Mucosa of descending colon (tissue), 3 donors: Measurements from ENCODE around the gene GSX1. TPM values are rescaled to one million over a fixed set of nuclear protein-coding genes. Genes with fewer than 3 reads are reported as not detected.

Experiments used
- ATAC-seq: fragments of 200-7000 bp; cut with Tn5 transposase; one replicate; pipeline ENCODE4 v1.9.1; 2020; ENCODE audit warnings: mild to moderate bottlenecking, moderate library complexity
- DNase-seq, 3 donors: peaks; one replicate each; pipeline ENCODE4 v3.0.0-alpha.2; 2020
- H3K36me3 ChIP-seq: fragments of 200-600 bp; one replicate; pipeline ENCODE4 v1.8.0; 2021; ENCODE audit warnings: low read depth, mild to moderate bottlenecking
- H3K4me1 ChIP-seq: fragments of 200-600 bp; one replicate; pipeline ENCODE4 v1.8.0; 2021; ENCODE audit warnings: low read depth, mild to moderate bottlenecking
- H3K4me3 ChIP-seq: fragments of 200-600 bp; one replicate; pipeline ENCODE4 v1.8.0; 2021; ENCODE audit warnings: mild to moderate bottlenecking
- H3K9me3 ChIP-seq: fragments of 200-600 bp; one replicate; pipeline ENCODE4 v1.8.0; 2021; ENCODE audit warnings: mild to moderate bottlenecking
- intact Hi-C, 2 donors: fragments of 100-400 bp; cut with DNase I in 1 of 2; cut with micrococcal nuclease in 1 of 2; formaldehyde crosslinking; loops; one replicate each; pipeline versions ENCODE4 v1.11.0 to v1.11.1; 2022; cut with DNase I, micrococcal nuclease
- total RNA-seq, 3 donors: library from RNA; stranded (reverse); fragmentation: NEBNext Ultra II Directional in 2 of 3; extraction: Animal tissue kit (Norgen Biotek cat#: 25700) in 2 of 3; gene quantifications; one replicate each; pipeline versions ENCODE4 v1.2.1 to v1.2.4, GENCODE V29; 2021 to 2023
- TF ChIP-seq, protein P1 (sequence below): fragments of 200-600 bp; IDR thresholded peaks from one replicate; pipeline ENCODE4 v1.8.0; 2022; ENCODE audit warnings: antibody characterized with exemption, mild to moderate bottlenecking
- donor health status: DM: no; HTN: no; CAD: no; lungs with moderate emphysema.
- donor health status: DM: no; HTN: no; CAD: no.
- donor health status: DM: no; HTN: yes; CAD: no.

The GSX1 gene
- total RNA-seq, 3 donors from 2014 or later = not detected

GRCh38 chr13:27821566-27821965 is 29.3 kb downstream of the GSX1 start:
- H3K36me3 ChIP-seq = no peaks in the 10 kb centered on the region
- ATAC-seq = no peak
- H3K4me3 ChIP-seq = no peak overlapping the region
- peaks cover 5% of the 10 kb centered on the region for H3K4me1 ChIP-seq
- DNase-seq = no peak
- intact Hi-C loops = loop anchor here (10.0 kb wide), 3 partner anchors 163 to 837 kb away; partner anchors contain the start of gene URAD (in 1 of the 2)
- no peaks in the 10 kb centered on the region for H3K9me3 ChIP-seq
- TF ChIP-seq, protein P1, sequence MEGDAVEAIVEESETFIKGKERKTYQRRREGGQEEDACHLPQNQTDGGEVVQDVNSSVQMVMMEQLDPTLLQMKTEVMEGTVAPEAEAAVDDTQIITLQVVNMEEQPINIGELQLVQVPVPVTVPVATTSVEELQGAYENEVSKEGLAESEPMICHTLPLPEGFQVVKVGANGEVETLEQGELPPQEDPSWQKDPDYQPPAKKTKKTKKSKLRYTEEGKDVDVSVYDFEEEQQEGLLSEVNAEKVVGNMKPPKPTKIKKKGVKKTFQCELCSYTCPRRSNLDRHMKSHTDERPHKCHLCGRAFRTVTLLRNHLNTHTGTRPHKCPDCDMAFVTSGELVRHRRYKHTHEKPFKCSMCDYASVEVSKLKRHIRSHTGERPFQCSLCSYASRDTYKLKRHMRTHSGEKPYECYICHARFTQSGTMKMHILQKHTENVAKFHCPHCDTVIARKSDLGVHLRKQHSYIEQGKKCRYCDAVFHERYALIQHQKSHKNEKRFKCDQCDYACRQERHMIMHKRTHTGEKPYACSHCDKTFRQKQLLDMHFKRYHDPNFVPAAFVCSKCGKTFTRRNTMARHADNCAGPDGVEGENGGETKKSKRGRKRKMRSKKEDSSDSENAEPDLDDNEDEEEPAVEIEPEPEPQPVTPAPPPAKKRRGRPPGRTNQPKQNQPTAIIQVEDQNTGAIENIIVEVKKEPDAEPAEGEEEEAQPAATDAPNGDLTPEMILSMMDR = no peak

GRCh38 chr13:27822258-27822872 is 30.1 kb downstream of the GSX1 start:
- Histone ChIP-seq H3K9me3 (no peaks in the 10 kb centered on the region), H3K36me3 (no peaks in the 10 kb centered on the region), H3K4me1 (peaks cover 5% of the 10 kb centered on the region), H3K4me3 (no peak overlapping the region)
- DNase-seq = no peak
- intact Hi-C loops = loop anchor here (10.0 kb wide), 3 partner anchors 162 to 838 kb away; partner anchors contain the start of gene URAD (in 1 of the 2)
- no peak for ATAC-seq
- TF ChIP-seq, protein P1 = no peak

DNA sequence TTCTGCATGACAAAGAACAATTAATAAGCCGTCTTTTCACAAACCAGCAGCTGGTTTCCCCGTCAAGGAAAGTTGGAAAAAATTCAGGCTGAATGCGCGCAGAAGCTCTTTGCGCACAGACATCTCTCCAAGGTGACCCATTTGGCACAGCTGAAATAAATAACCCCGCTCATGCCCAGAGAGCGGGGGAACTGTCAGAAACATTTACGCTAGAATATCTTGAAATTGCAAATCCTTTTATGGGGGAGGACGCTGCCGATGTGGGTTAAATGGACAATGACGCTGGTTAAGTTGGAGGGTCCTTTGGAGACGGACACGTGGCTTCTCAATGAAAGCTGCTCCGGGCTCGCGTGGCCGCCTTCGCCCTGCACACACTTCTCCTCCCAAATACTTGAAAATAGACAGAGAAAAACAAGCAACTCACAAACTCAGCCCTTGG is 30.6 kb downstream of the GSX1 start:
- TF ChIP-seq, protein P1 = no peak
- no peaks in the 10 kb centered on the region for H3K9me3 ChIP-seq
- H3K36me3 ChIP-seq = no peaks in the 10 kb centered on the region
- peaks cover 5% of the 10 kb centered on the region for H3K4me1 ChIP-seq
- DNase-seq (no peak), ATAC-seq (no peak)
- intact Hi-C loops = loop anchor here (10.0 kb wide), 3 partner anchors 162 to 838 kb away; partner anchors contain the start of gene URAD (in 1 of the 2)
- no peak overlapping the region for H3K4me3 ChIP-seq

- Histone ChIP-seq H3K4me3 (no peak overlapping the region), H3K4me1 (peaks cover 5% of the 10 kb centered on the region), H3K36me3 (no peaks in the 10 kb centered on the region), H3K9me3 (no peaks in the 10 kb centered on the region)
- TF ChIP-seq, protein P1 = no peak
- intact Hi-C loops = loop anchor here (10.0 kb wide), 3 partner anchors 161 to 839 kb away; partner anchors contain the start of gene URAD (in 1 of the 2)
- ATAC-seq (no peak), DNase-seq (no peak)
Observed at GRCh38 chr13:27824121-27824520, 31.8 kb downstream of the GSX1 start.

DNA sequence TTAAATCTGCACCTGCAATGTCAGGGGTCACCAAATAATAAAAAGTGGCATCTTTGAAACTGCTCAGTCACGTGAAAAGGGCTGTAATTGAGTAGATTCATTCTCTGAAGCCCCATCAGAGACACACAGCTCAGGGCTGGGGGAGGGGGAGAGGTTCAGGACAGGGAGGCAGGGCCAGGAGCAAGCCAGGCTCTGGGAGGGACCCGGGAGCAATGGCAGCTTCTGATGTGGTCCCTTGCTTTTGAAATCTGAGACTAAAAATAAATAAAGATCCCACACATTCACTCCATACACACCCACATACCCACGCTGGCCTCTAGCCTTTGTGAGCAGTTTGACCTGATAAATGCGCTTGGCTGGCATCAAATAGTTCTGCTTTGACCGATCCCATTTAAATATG is 32.8 kb downstream of the GSX1 start:
- TF ChIP-seq, protein P1 = no peak
- DNase-seq = no peak

More for the DNA sequence above, 32.8 kb downstream of the GSX1 start:
- Histone ChIP-seq H3K4me3 (no peak overlapping the region), H3K9me3 (no peaks in the 10 kb centered on the region), H3K36me3 (no peaks in the 10 kb centered on the region), H3K4me1 (peaks cover 5% of the 10 kb centered on the region)
- no peak for ATAC-seq
- intact Hi-C loops = loop anchor here (5.0 to 10.0 kb wide), 4 partner anchors 160 to 840 kb away; partner anchors contain the start of gene URAD (in 1 of the 2)
